HG03196 (cell line): ENCODE data around the gene NOL7.

Experiments used
- ATAC-seq: cut with Tn5 transposase; IDR thresholded peaks from one replicate; pipeline ENCODE4 v1.9.1; 2021; ENCODE audit not compliant: unreplicated experiment

NOL7 gene

DNA sequence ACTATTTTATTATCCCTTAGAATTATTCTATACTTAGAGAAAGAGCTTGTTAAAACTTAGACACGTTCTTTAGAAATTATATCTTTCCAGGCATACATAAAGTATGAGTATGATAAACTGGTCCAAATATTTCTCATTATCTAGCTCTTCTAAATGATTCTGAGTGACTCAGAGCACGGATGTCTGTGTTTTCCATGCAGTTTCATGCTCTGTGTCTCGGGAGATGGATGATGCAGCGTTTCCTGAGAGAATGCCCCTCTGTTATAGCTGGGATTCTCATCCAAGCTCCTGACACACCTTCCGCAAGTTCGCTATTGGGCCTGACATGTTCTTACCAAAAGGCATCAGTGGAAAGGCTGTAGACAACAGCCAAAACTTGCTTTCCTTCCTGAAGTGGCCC is 21.4 kb upstream of the NOL7 start:
- no peak for ATAC-seq

DNA sequence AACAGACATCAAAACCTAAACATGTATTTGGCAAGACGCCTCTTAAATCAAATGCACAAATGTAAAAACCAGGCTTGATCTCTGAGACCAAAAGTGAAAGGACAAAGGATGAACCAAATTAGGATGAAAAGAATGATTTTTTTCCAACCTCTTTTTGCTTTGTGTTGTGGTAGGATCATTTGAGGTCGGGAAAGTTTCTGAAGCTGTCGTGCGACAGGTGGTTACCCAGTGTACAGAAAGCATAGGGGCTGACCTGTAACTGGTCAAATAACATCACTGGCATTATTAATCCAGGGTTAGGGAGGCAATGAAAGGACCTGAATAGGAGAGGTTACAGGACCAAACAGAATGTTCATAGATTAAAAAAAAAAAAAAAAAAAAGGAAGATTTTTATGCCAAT is 18.1 kb upstream of the NOL7 start:
- ATAC-seq: no peak

DNA sequence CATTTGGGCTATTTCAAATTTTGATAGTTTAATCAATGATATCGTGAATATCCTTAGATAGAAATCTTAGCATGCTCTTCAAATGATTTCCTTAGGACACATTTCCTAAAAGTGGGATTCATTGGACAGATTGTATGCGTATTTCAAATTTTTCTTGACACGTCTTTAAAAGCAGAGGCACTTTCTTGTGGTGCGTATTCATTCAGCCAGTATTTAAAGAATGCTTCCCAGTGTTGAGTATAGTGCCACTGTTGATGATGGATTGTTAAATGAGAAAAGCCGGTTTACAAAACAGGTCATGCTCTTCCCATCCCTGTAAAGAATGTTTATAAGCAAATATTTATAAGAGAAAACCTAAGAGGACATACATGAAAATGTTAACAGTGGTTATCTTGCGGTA is 15.1 kb upstream of the NOL7 start:
- no peak for ATAC-seq

DNA sequence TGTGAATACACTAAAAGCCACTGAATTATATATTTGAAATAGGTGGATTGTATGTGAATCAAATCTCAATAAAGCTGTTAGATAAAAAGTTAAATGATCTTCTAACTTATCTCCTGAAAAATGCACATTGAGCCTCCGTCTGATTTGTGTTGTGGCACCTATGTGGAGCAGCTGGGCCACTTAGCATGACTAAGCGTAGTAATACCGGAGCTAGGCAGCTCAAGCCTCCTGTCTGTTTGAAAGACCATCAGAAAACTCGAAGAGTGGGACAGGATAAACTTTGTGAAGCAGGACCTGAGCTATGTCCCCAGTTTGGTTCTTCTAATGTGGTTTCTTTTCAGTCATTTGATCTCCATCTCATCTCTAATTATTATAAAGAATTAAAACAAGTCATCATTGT is 11.0 kb upstream of the NOL7 start:
- ATAC-seq: no peak

DNA sequence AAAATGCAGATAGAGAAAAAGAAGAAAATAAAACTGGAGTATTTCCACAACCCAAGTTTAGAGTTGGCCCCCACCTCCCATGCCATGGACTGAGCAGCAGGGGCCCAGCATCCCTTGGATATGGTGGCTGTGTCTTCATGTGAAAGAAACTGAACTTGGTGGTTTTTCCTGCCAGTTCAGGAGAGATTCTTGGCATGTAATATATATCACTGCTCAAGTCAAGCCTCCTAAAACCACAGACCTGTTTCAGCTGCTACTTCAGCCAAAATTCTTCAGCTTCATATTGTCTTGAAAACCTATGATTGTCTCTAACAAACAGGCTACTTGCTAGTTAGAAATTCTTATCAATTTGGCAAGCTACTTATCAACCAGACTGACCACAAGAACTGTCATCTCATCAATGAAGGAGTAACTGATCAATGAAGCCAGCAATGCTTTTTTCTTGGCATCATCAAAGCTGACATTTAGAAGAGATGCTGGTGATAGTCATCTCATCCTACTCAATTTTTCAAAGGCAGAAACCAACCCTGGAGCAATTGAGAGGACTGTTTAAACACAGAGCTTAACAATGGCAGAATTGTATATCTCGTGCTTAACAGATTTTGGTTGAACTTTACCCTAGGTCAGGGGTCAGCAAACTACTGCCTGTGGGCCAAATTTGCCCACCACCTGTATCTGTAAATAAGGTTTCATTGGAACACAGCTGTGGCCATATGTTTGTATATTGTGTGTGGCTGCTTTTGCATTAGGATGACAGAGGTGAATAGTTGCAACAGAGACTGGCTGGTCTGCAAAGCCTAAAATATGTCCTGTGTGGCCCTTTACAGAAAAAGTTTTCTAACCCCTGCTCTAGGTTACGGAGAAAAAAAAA is 10.4 kb upstream of the NOL7 start:
- no peak for ATAC-seq

DNA sequence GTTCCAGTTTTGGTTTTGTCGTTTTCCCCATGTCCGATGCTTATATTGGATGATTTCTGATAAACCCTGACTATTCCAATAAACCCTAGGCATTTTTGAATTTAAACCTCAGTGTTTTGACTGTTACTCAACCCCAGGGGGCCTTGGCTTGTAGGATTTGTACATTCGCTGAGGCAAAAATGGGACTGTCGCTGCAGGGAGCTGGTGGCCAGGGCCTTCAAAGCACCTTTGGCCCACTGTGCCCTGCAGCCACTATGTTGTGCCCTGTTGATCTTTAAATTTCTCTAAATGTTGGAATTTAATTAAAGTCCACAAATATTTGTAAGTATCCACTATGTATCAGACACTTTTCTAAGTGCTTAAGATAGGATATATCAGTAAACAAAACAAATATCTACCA is 9.5 kb upstream of the NOL7 start:
- ATAC-seq: no peak

DNA sequence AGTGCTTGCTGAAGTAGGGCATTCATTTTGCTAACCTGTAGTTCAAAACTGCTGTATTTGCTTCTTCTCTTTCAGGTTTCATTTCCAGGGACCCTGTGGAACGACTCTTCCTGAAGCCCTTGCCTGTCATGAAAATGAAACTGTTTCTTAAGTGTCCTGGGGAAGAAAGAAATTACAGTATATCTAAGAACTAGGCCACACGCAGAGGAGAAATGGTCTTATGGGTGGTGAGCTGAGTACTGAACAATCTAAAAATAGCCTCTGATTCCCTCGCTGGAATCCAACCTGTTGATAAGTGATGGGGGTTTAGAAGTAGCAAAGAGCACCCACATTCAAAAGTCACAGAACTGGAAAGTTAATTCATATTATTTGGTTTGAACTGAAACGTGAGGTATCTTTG is 3.4 kb upstream of the NOL7 start:
- ATAC-seq: no peak

DNA sequence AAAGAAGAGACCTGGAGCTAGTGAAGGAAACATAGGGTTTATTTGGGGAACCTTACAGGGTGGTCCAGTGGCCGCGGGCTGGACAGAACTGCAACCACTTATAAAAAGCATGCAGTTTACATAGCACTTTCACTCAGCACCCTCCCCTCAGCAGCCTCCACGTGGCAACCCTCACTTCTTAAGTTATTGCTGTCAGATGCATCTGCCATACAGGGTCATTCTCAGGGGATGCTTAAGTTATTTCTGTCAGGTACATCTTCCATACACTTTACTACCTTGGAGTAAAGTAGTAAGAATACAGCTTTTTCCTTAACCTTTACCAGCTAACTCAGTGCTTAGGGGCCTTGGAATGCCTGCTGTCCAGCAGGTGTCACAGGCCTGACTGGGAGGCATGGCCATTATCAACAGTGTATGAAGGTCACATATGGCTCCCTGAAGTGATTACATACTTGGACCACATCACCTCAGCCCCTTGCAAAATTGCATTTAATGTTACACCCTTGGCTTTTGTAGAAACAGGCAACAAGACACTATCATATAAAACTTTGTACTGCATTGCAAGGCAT is 2.0 kb upstream of the NOL7 start:
- ATAC-seq: no peak

DNA sequence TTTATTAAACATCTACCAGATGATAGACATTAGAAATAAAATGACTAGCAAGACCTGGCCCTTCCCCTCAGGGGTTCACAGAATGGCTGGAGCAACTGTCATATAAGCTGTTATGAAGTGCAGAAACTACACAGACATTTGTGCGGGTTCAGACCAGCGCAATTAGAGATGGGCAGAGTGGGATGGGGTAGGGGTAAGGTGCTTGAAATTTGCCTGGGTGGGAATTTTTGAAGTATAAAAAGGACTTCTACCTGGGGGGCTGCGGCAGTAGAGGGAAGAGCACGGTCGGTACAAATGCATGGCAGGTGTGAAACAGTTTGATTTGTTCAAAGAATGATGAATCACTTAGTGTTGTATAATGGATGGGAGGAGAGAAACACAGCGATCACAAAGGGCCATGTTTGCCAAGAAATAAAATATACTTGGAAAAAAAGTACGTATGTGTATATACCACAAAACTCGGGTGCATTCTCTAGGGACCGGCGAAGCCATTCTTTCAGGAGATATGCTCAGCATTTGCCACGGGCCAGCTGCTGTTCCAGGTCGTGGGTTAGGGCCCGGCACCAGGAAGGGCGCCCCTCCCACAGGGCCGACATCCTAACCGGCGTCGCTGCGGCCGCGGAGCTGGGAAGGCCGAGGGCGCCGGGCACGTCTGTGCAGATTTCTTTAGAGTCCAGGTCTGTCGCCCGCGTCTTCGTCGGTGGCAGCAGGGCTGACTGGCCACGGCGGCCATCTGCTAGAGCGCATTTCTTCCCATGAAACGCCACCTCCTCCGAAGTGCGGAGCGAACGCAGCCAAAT is 809 bp upstream of the NOL7 start:
- peak; percentile 26 for ATAC-seq

DNA sequence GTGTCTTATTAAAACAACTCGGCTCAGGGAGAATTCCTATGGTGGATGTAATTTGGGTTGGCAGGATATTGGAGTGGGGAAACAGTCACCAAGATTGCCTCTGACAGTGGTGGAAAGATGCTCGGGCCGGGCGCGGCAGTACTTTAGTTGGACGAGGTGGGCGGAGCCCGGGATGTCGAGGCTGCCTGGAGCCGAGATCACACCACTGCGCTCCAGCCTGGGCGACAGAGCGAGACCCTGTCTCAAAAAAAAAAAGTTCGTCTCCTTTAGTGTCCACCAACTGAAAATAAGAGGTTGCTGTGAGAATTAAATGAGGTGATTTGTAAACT is 621 bp downstream of the NOL7 start:
- ATAC-seq: no peak

DNA sequence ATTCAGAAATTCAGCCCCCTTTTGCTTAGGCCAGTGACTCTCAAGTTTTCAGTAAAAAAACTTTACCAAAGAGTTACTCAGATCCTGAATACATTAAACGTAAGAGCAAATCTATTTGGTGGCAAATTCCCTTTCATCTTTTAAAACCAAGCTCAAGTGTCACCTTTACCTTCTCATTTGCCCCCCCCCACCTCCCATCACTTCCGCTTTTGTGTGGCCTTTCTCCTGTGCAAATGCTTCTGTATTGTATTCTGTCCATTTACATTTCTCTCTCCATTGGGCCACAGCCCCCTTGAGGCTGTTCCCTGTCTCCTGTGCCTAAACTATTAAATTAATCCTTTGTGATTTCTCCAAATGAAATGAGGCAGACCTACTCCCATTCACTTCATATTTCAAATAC is 1.9 kb downstream of the NOL7 start:
- no peak for ATAC-seq

DNA sequence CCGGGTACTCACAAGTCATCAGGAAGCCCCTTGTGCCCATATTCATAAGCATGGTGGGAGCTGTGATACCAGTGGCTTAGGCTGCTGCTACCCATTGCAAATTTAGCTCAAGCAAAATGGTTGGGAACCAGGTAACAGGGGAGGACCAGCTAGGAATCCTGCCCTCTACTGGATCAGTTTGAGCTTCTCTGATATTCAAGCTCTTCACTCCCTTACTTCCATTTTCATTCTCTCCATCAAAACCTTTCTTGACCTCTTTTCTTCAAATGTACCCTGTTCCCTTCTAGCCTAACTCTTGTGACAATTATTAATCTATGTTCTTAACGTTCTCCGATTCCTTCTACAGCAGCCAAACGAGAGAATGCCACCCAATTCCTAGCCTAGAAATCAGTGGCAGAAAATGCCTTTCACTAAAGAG is 9.7 kb downstream of the NOL7 start:
- ATAC-seq: no peak

DNA sequence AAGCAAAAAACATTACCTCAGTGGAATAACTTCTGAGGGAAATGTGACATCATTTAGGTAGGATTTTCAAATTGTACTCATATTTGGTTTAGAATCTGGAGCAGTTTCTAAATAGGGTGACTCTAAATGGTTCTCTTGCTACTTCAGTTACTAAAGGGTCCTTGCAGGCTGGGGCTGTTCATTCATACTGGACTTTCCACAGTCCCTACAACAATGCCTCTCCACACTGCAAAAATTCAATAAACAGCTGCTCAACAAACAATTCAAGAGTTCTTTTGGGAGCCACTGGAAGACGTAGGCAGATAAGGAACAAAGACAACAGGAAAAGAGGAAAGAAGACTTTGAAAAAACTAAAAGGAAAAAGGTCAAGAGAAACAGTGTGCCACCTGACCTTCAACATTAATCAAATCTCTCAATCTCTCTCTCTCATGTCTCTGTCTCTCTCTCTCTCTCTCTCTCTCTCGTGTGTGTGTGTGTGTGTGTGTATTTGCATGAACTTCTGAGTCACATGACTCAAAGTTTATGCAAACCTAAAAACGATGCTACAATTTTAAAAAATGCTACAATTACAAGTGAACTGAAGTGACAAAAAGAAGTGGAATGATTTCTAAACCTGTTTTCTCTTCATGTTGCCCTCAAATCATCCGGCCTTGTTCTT is 14.5 kb downstream of the NOL7 start:
- ATAC-seq: no peak

DNA sequence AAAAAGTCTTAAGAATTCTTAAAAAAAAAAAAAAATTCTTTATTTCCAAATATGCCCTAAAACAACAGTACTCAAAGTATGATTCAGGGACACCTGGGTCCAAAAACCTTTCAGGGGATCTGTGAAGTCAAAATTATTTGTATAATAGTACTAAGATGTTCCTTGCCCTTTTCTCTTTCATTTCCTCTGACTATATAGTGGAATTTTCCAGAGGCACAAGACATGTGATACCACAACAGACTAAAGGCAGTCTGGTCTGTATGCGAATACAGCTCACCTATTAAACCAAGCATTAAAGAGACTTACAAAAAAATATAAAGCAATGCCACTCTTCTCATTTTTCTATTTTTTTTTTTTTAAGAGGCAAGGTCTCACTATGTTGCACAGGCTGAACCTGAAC is 15.4 kb downstream of the NOL7 start:
- no peak for ATAC-seq

DNA sequence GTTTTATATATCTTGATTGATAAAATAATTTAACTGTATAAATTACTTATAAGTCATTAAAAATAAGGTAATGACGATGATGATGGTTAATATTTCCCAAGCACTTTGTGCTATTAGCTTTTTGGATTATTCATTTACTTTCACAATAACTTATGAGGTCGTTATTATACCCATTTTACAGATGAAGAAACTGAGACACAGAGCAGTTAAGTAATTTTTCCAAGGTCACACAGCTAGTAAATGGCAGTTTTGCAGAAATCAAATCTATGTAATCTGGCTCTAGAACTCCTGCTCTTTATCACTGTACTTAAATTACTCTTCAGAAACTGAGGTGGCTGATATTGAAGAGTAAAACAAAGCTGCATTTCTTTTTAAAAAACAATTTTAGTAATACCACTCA is 18.2 kb downstream of the NOL7 start:
- ATAC-seq: no peak

DNA sequence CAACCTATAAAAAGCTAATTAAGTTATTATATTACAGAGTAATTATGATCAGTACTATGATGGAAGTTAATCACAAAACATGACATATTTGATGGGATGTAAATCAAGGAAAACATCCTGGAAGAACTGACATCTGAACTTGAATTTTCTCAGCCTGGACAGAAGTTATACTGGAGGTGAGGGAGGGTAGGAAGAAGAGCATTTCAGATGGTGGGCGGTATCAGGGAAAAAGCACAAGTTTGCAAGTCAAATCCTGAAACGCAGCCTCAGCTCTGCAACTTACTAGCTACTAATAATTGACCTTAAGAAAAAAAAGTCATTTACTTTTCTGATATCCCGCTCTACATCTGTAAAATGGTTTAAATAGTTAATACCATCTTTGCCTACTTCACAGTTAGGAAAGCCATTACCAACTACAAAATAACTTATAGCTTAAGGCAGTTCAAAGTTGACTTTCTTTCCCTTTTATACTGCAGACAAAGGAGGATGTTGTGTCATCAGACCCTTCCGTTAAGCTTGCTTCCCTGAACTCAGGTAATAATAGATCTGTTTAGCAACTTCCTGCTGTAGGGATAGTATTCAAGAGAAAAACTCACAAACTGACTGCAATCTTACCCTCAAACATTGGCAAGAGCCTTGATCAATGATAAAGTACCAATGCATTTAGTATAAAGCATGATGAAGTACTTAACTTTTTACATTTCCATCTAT is 21.0 kb downstream of the NOL7 start:
- ATAC-seq: no peak

DNA sequence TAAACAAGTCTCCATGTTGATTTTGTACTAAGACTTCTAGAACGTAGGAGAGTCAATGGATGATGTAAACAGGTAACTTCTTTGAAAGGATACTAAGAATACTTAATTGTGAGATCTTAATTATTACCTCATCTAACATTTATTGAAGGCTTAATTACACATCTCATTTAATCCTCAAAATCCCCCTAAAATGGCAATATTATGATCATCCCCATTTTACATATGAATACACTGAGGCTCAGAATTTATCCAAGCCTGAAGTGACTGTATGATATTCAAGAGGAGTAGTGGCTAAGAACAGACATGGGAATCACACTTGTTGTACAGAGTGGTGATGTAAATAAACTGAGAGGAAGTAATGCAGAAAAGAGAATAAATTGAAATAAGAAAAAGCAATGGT is 22.9 kb downstream of the NOL7 start:
- ATAC-seq: no peak

DNA sequence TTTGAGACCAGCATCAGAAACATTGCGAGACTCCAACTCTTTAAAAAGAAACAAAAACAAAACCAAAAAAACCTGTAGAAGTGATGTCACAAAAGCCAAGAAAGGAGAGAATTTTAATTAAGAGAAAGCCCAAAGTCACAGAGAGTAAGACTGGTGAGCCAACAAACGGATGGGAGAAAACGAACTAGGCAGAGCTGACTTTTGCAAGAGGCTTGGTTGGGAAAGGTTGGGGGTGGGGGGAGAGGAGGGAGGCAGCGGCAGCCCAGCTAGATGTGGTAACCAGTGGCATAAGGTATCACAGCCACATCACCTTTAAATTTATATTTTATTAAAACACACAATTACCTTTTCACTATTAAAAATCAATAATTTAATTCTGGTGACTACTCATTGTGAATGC is 23.5 kb downstream of the NOL7 start:
- no peak for ATAC-seq

DNA sequence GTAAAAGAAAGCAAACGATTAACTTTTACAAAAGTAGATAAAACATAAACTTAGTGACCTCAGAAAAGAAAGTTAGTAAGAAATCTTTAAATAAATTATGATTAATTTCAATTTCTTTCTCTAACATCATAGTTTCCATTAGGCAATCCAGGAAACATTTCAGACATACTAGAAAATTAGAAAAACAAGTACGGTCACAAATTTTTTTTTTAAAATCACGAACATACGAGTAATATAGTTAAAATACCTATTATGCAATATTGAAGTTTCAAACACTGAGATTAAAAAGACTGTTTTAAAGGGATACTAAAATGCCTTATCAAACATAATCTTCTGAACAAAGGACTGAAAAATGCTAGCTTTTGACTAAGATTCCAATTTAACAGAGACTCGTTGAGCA is 26.2 kb downstream of the NOL7 start:
- ATAC-seq: no peak

DNA sequence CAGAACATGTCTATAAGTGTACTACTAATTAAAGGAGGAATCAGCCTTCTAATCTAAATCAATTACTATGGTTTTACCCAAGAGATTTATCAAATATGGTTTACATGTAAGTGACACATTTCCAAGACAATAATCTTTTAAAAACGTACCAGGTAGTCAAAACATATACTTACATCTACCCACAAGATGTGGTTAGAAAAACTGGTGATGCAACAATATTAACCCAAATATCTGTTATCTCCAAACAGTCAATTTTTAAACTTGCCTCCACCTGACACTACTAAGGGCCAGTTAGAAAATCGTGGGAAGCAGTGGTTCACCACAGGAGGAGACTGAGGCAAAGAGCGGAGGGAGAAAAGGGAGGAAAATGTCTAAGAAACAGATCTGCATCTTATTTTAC is 28.0 kb downstream of the NOL7 start:
- ATAC-seq: no peak

DNA sequence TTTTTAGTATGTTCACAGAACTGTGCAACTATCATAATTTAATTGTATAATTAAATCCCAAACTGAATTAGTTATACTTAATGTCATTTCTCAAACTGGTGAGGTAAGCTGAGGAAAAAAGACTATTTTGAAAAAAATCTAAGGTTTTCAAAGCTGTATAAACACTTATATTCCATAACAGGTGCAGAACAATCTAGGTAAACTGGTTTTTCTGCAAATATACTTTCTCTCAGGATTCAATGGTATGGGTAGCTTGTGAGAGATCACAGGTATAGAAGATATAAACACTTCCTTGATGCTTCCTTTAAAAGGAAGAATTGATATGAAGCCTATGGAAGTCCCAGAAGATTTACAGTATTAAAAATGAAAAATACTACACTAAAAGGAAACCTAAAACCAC is 33.7 kb downstream of the NOL7 start:
- no peak for ATAC-seq
